Lower lobe of right lung (tissue), 2 donors: Measurements from ENCODE around the gene THOC1. TPM values are rescaled to one million over a fixed set of nuclear protein-coding genes. Genes with fewer than 3 reads are reported as not detected.

Experiments used
- ATAC-seq, 2 donors: fragments of 200-7000 bp; cut with Tn5 transposase; one replicate each; pipeline ENCODE4 v1.9.1; 2020 to 2022; ENCODE audit warnings: mild to moderate bottlenecking in 2 of 2, moderate library complexity in 2 of 2
- DNase-seq: peaks from one replicate; pipeline ENCODE4 v3.0.0-alpha.2; 2020
- H3K27ac ChIP-seq: fragments of 200-600 bp; one replicate; pipeline ENCODE4 v1.8.0; 2022
- H3K27me3 ChIP-seq: fragments of 200-600 bp; one replicate; pipeline ENCODE4 v1.8.0; 2022; ENCODE audit warnings: low read depth
- H3K36me3 ChIP-seq: fragments of 200-600 bp; one replicate; pipeline ENCODE4 v1.8.0; 2022; ENCODE audit warnings: mild to moderate bottlenecking
- H3K4me1 ChIP-seq: fragments of 200-600 bp; one replicate; pipeline ENCODE4 v1.8.0; 2022
- H3K4me3 ChIP-seq: fragments of 200-600 bp; one replicate; pipeline ENCODE4 v1.8.0; 2022; ENCODE audit warnings: mild to moderate bottlenecking
- H3K9me3 ChIP-seq: fragments of 200-600 bp; one replicate; pipeline ENCODE4 v1.8.0; 2022
- CTCF ChIP-seq: fragments of 200-600 bp; IDR thresholded peaks from one replicate; pipeline ENCODE4 v1.8.0; 2022; ENCODE audit warnings: antibody characterized with exemption, mild to moderate bottlenecking
- intact Hi-C: fragments of 100-400 bp; cut with DNase I; formaldehyde crosslinking; loops from one replicate; pipeline ENCODE4 v1.11.0; 2022
- long read RNA-seq: library from polyadenylated mRNA; unstranded; transcript quantifications from one replicate; pipeline ENCODE4 v2.0.0, GENCODE V29; 2021
- total RNA-seq: library from RNA; stranded (reverse); fragmentation: NEBNext Ultra II Directional; extraction: Animal tissue kit (Norgen Biotek cat#: 25700); gene quantifications from one replicate; pipeline ENCODE4 v1.2.1, GENCODE V29; 2021
- donor health status: DM: no; HTN: yes; CAD: no; lungs with severe emphysema.

The THOC1 gene
- total RNA-seq = 31.1 TPM
- long read RNA-seq, transcript THOC1-201 (21 exons, 2,087 nt) = major isoform, 14 of 26 reads
- long read RNA-seq, partial matches to known transcripts = 0 of 26 reads
- long read RNA-seq, other reads (novel, unspliced or antisense) = 10 of 26 reads

- DNase-seq = peak; percentile 97
- Histone ChIP-seq H3K27ac (peak within 1 kb of the TSS; percentile 91), H3K4me3 (peak within 1 kb of the TSS; percentile 96), H3K36me3 (peaks cover 21% of the 10 kb centered on the region), H3K27me3 (no peaks in the 10 kb centered on the region), H3K4me1 (peaks cover 24% of the 10 kb centered on the region), H3K9me3 (no peaks in the 10 kb centered on the region)
- ATAC-seq = peak; percentile 99
- intact Hi-C loops = no loop called here
- no peak for TF ChIP-seq CTCF
Observed at GRCh38 chr18:267688-268552, at the start of gene THOC1. THOC1 (minus strand) TSS chr18:268047; CDS start chr18:268019, 28 bp downstream.

- H3K9me3 ChIP-seq = no peaks in the 10 kb centered on the region
- TF ChIP-seq CTCF = no peak
- H3K27ac ChIP-seq = no peak overlapping the region
- no peak overlapping the region for H3K4me3 ChIP-seq
- DNase-seq (no peak), ATAC-seq (peak; percentile 28 to 54)
- H3K4me1 ChIP-seq = peaks cover 9% of the 10 kb centered on the region
- intact Hi-C loops = no loop called here
- H3K27me3 ChIP-seq = no peaks in the 10 kb centered on the region
- H3K36me3 ChIP-seq = no peaks in the 10 kb centered on the region
Observed at GRCh38 chr18:317618-318017, 49.8 kb upstream of the THOC1 start.

- Histone ChIP-seq H3K36me3 (no peaks in the 10 kb centered on the region), H3K27ac (no peak overlapping the region), H3K9me3 (no peaks in the 10 kb centered on the region), H3K27me3 (no peaks in the 10 kb centered on the region), H3K4me1 (no peaks in the 10 kb centered on the region), H3K4me3 (no peak overlapping the region)
- ATAC-seq (no peak), DNase-seq (no peak)
- intact Hi-C loops = no loop called here
- no peak for TF ChIP-seq CTCF
Observed at GRCh38 chr18:316393-316792, 48.5 kb upstream of the THOC1 start.

- intact Hi-C loops = no loop called here
- no peak for DNase-seq
- Histone ChIP-seq H3K27me3 (no peaks in the 10 kb centered on the region), H3K4me3 (no peak overlapping the region), H3K9me3 (no peaks in the 10 kb centered on the region), H3K4me1 (no peaks in the 10 kb centered on the region), H3K27ac (no peak overlapping the region), H3K36me3 (no peaks in the 10 kb centered on the region)
- no peak for ATAC-seq
- no peak for TF ChIP-seq CTCF
Observed at GRCh38 chr18:313931-314330, 46.1 kb upstream of the THOC1 start.

- Histone ChIP-seq H3K27ac (no peak overlapping the region), H3K4me1 (no peaks in the 10 kb centered on the region), H3K9me3 (no peaks in the 10 kb centered on the region), H3K36me3 (no peaks in the 10 kb centered on the region), H3K4me3 (no peak overlapping the region), H3K27me3 (no peaks in the 10 kb centered on the region)
- intact Hi-C loops = no loop called here
- TF ChIP-seq CTCF = no peak
- DNase-seq (no peak), ATAC-seq (no peak)
Observed at GRCh38 chr18:312415-312814, 44.6 kb upstream of the THOC1 start.
